HG02943 (cell line): ENCODE data around the gene HNRNPA0.

ENCODE experiments used
- ATAC-seq: cut with Tn5 transposase; IDR thresholded peaks from one replicate; pipeline ENCODE4 v1.9.1; 2021; ENCODE audit warnings: mild to moderate bottlenecking, low read depth, moderate library complexity; ENCODE audit not compliant: unreplicated experiment

Gene HNRNPA0

DNA sequence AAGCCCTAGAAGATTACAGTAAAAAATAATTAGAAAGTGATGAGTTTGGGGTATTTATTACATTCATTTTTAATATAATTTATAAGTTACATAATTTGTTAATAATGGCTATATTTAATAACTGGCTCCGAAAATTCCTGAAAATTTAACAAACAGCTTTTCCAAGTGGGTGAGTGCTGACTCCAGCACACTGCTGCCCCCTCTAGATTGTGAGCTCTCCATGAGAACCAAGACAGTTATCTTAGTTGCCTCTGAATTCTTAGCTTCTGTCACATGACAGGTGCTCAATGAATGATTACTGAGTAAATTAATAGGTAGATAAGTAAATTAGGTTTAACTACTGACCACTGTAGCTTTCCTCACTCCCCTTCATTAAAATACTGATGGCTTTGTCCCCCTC lies 26.1 kb downstream of the HNRNPA0 start:
- ATAC-seq, result no peak

DNA sequence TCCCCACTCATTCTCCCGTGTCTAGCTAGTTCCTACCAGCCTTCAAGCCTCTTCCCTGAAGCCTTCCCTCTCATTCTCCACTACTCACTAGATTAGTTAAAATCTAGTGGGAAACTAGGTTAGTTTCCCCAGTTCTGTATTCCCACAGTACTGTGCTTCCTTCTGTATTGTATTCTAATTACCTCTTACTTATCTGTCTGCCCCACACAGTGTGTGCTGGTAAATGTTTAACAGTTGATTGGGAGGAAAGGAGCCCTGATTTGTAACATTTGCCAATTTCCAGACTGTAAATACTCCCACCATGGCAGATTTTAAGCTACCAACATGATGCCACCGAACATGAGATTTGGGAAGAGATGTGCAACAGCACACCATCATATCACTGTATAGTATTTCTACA lies 26.5 kb downstream of the HNRNPA0 start:
- ATAC-seq, result no peak

DNA sequence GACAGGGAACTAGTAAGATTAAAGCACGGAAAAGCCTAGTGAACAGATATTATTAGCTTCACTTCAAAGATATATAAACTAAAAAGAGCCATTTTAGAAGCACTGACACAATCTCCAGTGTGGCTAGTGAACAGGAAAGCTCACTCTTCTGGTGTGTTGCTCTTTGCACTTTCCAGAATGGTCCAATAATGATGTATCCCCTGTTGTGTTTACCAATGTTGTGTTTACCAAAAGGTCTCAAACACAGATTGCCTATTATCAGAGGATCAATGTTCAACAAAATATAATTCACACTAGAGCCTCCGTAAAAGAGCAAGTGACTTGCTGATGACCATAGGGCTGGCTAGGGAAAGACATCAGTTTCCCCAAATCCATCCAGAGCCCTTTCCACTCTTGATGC lies 29.9 kb downstream of the HNRNPA0 start:
- no peak for ATAC-seq

DNA sequence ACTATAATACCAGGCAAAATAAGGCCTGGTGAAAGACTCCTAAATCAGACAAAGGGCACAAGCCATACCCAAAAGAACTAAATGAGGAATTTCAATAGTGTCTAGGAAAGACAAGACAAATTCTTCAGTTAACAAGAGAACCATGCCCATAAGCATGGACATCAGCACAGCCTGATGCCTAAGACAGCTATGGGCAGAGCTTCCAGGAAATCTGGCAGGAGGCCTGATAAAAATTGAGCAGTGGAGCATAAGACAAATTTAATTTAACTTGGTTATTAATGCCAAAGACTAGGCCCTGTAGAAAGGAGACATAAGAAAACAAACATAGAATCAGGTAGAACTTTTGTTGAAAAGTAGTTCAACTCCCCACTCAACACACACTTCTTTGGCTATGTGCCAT lies 35.6 kb downstream of the HNRNPA0 start:
- ATAC-seq, result no peak

DNA sequence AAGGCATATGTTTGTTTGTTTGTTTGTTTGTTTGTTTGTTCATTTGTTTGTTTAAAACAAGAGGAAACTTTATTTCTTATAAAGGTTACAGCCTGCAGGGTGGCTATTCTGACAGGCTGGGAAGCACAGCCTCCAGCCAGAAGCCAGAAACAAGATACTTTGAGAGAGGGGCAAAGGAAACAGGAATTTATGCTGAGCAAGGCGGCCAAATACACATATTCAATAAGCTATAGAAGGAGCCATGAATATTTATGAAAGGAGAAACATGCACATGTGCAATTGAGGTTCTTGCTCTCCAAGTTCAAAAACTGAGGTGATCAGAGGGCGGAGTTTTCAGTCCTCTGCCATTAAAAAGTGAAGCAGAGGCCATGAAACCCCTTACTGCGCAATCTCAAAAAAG lies 37.8 kb downstream of the HNRNPA0 start:
- no peak for ATAC-seq

DNA sequence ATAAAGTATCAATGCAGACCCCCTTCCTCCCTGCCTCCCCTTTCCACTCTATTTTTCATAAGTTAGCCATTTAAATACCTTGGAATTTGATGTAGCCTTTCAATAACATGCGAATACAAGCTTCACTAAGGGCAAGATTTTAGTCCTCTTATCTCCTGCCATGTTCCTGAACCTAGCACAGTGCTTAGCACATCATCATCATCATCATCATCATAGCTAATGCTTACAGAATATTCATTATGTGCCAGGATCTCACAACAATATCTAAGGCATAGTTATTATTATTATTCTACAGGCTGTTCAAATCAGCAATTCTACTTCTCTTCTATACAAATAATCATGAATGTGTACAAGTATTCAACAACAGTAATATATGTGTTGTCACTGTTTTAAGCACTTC lies 38.7 kb downstream of the HNRNPA0 start:
- ATAC-seq, result no peak

DNA sequence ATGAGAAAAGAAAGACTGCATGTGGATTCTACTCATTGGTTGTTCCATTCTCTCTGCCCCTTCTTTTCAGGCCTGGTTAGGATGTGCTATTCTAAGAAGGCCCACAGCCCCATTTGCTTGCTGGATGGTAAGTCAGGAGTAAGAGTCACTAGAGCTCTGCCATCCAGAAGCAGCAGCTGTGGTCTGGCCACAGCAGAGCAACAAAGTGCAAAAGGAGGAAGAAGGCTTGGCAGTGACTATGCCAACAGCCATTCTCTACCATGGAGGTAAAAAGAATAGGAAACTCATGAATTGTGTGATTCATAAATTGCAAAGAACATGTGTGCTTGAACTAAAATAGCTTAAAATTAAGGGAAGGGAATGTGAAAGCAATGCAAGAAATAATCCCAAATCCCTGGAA lies 39.2 kb downstream of the HNRNPA0 start:
- ATAC-seq, result no peak

DNA sequence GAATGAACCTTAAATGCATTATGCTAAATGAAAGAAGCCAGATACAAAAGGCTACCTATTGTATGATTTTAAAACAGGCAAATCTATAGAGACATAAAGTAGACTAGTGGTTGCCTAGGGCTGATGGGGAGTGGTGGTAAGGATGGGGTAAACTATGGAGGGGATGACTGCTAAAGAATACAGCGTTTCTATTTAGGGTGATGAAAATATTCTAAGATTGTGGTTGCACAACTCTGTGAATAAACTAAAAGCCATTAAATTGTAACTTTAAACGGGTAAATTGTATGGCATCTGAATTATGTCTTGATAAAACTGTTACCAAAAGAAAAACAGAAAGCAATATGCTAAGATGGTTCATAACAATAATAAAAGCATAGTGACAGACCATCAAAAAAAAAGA lies 39.7 kb downstream of the HNRNPA0 start:
- no peak for ATAC-seq

DNA sequence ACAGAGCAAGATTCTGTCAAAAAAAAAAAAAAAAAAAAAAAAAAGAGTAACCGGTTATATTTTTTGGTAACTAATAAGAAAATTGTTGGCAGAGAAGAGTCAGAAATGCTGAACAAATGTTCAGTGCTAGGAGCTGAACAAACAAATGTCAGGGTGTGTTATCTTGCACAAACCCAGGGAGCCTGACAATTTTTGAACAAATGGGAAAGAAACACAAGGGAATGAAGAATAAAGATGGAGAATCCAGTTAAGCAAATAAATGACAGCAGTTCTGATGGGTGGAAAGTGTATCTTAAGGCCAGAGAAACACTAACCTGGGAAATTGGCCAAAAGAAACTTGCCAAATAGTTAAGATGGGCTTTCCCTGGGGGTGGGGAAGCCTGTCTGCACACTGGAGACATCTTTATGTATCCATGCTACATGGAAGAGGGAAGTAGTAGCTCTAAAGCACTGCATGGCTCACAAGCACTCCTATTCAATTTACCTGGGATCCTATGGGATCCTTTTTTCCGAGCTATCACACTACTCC lies 42.0 kb downstream of the HNRNPA0 start:
- ATAC-seq, result no peak

DNA sequence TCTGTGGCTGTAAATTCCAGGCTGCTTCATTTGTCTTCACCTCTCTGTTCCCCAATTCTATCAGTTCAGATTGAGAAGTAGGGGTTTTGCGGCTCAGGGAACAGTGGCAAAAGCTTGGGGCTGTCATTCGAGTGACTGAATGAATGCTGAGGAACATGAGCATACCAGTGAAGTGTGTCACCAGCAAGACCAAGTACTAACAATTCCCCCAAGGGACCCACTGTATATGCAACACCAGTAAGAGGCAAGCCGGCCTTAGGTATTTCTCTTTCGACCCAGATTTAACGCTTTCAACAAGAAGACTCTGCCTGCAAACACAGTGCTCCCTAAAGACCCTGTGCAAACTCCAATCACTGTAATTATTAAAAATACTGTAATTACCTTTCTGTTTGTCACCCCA lies 44.1 kb downstream of the HNRNPA0 start:
- ATAC-seq, result no peak

DNA sequence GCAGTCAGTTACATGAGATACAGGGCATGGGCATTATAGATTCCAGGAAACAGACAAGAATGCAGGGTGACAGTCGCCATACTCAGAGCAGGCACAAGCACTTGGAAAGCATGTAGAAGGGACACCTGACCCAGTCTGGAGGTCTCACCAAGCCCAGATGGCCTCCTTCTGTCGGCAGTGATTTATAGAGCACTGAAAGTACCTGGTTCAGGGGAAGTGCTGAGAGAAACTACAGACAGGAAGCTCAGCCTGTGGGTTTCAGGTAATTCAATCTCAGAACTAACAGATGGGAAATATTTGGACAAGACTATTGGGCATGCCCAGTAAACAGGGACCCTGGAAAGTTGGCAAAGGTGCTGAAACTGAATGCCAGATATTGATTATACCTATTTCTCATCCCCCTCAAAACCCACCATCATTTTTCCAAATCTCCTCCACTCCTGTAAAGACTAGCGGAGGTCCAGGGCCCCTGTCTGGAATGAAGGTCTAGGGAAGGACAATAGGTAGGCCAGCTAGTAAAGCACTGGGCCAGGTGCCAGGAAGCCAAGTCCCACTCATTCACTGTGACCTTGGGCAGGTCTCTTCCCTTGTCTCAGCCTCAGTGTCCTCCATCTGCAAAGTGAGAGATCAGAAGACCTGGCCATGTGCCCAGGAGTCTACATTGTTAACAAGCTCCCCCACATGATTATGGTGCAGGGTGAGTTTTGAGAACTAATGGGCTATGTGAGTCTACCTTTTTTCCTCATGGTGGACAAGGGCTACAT lies 45.2 kb downstream of the HNRNPA0 start:
- no peak for ATAC-seq

DNA sequence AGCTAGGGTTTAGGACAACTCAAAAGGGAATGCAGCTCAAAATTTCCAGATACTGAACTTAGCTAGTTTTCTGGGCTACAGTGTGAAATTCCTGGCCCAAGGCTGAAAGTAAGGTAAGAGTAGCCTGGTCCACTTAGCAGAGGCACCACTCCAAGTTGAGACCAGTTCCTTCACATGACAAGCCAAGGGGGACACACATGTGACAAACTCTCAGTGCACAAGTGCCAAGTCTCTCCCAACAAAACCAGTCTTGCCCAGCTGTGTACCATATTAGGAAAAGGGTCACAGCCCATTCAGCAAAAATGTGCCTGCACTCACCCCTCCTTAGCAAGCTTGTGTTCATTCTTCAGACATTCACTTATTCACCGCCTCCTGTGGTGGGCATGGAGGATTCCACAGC lies 46.1 kb downstream of the HNRNPA0 start:
- ATAC-seq, result no peak

DNA sequence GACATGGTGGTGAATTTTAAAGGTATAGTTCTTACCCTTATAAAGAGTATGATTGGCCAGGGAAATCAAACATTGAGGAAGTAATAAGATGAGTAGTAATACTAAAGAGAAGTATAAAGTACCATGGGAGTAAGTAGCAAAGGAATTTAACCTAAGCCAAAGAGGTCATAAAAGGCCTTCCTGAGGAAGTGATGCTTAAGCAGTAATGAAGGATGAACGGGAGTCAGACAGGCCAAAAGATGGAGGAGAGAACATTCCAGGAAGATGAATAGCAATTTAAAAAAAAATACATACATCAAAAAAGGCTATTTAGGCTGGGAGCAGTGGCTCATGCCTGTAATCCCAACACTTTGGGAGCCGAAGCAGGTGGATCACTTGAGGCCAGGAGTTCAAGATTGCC lies 47.3 kb downstream of the HNRNPA0 start:
- no peak for ATAC-seq

DNA sequence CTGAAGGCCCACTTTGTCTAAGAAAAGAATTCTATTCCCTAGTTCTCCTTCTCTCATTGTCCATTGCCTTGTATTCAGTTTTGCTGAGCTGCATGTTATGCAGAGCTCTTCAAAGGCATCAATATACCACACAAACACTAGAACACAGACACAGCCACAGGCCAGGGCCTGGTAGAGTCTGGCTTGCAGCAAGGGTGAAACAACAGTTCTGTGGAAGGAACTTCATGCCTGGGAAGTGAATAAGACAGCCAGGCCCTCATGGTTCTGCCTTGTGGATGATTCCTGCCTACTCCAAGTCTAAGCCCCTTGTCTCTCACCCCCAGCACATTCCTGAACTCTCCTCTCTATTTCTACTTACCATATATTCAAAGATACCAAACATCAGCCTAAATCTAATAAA lies 49.1 kb downstream of the HNRNPA0 start:
- ATAC-seq, result no peak

DNA sequence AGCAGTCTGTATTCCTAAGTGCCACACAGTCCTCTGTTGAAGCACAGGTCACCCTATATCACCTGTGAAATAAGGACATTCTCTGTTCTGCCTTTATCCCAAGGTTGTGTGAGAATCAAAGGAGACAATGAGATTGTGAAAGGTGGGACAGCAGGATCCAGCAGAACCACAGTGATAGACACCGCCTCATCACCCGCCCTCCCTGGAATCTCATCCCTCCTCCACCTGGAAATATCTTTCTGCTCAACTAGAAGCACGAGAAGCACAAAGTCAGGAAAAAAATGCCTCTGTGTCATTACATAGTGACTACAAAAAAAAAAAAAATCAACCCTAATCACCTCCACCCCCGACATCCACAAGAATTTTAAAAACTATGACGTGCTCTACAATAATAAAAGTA lies 50.6 kb downstream of the HNRNPA0 start:
- ATAC-seq, result no peak

DNA sequence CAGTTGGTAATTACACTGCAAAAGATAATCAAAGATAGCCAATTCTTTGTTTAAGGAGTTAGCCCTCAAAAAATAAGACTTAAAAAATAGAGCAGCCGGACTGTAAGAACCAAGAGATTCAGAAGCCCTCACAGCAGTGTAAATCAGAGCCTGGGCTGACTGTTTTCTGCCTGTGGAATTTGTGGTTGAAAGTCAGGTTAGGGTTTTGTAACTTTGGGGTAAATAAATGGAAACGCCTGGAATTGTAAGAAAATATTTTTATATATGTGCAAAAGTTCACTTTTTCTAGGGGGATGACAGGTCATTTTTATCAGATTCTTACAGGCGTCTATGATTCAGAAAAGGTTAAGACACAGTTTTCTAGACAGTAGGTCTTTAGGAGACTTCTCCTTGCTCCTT lies 53.9 kb downstream of the HNRNPA0 start:
- ATAC-seq, result no peak

DNA sequence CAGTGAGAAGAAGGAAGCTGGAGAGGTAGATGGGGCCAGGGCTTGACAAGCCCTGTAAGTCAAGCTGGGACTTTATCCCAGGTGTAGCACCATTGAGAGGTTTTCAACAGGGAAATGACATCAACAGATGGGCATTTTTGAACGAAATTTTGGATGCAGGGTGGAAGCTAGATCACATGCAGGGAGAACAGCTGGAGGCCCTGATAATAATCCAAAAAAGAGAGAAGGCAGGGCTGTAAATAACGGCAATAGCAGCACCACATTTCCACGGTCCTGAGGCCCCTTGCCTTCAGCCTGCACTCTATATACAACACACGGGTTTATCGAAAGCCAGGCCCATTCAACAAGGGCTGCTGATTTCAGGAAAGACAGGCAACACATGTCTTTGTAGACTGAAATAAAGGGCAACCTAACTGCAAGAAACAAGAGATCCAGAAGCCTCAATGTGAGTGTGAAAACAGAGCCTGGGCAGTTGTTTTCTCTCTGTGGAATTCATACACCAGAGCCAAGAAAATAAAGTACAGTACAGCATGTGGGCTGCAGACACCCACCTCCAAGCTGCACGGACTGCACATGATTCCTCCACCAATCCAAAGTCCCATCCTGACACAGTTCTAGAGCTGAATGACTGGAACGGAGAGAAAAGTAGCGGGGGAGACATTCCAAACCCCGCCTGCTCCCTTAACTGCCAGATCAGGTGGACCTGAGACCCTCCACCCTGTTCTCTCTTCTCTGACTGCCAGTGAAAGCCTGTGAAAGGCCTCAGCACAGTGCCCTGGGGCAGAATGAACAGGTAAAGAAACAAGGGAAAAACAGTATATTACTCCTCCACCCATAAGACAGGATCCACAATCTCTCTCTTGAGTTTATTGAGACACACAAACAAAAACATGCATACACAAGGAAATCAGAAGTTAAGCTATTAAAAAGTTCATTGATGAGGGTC lies 54.6 kb downstream of the HNRNPA0 start:
- no peak for ATAC-seq

DNA sequence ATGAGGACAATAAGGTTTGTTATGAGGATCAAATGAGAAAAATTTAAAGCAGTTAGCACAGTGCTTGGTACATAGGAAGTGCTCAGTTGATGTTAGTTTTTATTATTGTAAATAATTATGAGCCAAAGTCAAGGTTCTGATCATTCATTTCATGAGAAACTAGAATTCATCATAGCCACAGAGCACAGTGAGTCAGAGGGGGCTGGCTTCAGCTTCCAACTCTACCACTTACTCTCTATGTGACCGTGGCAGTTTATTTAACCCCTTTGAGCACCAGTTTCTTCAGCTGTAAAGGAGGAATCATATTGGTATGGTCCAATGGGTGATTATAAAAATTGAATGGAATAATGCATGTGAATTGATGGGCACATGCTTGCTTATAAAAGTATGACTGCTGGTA lies 57.7 kb downstream of the HNRNPA0 start:
- ATAC-seq, result no peak

DNA sequence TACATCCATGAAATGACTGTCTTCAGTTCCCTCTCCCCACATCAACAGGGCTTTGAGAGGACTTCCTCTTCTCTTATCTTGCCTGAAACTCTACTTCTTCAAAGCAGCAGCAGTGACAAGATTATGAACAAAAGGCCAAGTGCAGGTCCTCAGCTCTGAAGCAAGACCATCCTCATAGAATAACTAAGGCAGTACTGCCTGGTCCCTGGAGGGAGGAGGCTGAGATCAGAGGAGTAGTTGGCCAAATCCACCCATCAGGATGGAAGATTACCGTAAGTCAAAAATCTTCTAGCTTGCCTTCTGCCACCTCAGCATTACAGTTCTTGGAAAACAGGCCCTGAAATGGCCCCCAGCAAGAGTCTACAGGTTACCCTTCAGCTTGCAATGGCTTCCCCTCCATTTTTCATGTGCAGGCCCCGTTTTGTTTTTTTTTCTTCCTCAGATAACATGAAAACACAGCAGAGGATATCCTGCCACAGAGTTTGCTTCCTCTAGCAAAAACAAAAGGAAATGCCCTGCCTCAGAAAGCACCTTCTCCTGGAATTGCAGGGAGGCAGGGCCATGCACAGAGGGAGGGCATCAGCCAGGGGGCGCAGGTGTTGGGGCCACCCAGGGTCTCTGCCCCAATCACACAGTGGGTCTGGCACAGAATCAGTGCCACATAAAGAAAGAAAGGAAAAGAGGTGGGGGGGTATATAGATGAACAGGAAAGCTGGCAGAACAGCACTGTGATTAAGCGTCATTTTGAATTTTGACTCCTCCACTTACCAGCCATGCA lies 58.3 kb downstream of the HNRNPA0 start:
- no peak for ATAC-seq
